Epithelial cell of esophagus (primary cell): ENCODE results near the gene ZNF329.

Source experiments
- DNase-seq: peaks from one replicate; pipeline ENCODE4 v3.0.0; 2010; ENCODE audit warnings: low read depth
- H3K4me3 ChIP-seq: 2 replicates; pipeline ENCODE4 v1.5.1; 2011; ENCODE audit warnings: mild to moderate bottlenecking, low read length, control low read depth
- TF ChIP-seq, protein P1 (sequence below): IDR thresholded peaks from 2 replicates; pipeline ENCODE4 v1.5.1; 2011; ENCODE audit warnings: low read depth, mild to moderate bottlenecking, low read length, control low read depth, inconsistent platforms; ENCODE audit not compliant: insufficient read depth; ENCODE audit errors: missing control alignments

The ZNF329 gene

DNA sequence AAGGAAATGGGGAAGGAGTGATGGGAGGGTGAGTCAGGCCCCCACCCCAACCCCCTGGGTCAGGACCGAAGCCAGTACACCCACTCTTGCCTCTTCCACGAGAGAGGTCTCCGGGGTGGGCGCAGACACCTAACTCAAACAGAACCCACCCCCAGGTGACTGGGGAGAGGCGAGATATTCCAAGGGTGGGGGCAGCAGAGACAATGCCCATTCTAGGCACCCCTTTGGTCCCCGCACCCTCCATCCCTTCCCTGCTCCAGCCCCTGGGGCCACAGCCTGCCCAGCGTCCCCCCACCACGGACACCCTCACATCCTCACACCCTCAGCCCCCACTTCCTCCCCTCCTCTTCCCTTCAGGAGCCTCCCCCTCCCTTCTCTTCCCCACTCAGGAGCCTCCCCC, 53.2 kb downstream of the ZNF329 start:
- DNase-seq = no peak
- peak overlapping the region; percentile 89 for H3K4me3 ChIP-seq
- TF ChIP-seq, protein P1, sequence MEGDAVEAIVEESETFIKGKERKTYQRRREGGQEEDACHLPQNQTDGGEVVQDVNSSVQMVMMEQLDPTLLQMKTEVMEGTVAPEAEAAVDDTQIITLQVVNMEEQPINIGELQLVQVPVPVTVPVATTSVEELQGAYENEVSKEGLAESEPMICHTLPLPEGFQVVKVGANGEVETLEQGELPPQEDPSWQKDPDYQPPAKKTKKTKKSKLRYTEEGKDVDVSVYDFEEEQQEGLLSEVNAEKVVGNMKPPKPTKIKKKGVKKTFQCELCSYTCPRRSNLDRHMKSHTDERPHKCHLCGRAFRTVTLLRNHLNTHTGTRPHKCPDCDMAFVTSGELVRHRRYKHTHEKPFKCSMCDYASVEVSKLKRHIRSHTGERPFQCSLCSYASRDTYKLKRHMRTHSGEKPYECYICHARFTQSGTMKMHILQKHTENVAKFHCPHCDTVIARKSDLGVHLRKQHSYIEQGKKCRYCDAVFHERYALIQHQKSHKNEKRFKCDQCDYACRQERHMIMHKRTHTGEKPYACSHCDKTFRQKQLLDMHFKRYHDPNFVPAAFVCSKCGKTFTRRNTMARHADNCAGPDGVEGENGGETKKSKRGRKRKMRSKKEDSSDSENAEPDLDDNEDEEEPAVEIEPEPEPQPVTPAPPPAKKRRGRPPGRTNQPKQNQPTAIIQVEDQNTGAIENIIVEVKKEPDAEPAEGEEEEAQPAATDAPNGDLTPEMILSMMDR = no peak

DNA sequence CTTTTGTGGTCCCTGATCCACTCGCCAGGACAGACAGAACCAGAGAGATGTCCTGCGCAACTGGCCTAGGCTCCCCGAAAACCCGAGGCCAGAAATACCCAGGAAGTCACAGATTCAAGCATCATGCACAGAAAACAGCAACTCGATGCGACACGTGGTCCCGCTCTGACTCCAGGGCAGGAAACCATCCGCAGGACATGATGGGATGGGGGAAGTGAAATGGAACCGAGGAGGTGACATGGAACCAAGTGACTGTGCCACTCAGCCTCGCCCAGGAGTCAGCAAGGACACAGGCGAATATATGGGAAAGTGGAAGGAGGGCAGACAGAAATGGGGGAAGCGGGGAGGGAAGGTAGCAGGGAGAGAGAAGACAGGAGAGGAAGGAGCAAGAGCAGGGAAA, 53.7 kb downstream of the ZNF329 start:
- DNase-seq = no peak
- H3K4me3 ChIP-seq = peak overlapping the region; percentile 89

DNA sequence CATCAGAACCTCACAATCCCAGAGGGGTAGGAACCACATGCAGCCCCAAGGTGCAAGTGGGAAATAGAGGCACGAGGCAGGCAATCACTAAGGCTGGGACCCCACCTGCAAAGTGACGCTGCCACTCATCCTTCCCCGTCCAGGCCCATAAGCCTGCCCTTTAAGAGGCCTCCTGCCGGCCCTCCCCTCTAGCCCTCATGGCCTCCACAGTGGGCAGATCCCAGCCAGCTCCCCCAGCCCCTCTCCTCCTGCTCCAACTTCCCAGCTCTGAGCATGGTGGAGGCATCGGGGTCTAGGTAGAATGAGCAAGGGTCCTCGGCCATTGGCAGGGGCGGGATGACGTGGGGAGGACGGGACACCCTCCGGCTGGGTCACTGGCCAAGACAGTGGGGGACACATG, 55.3 kb downstream of the ZNF329 start:
- no peak overlapping the region for H3K4me3 ChIP-seq
- DNase-seq = no peak
- TF ChIP-seq, protein P1 = no peak

More for the DNA sequence above, 53.7 kb downstream of the ZNF329 start:
- TF ChIP-seq, protein P1 = no peak

DNA sequence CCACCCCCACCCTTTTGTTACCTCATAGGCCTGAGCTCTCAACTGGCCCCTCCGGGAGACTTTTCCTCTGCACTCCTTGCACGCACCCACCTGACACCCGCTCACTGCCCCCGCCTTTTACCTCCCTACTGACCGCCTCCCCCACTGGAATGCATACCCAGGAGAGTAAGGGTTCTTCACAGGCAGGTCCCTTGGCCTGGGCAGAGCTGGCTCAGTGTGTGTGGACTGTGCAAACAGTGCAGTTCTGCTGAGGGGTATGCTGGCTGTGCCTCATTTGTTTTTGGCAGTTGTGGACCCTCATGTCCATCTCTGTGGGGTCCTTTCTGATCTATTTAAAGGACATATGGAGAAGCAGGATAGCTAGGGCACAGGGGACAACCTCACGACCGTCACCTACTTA, 57.5 kb downstream of the ZNF329 start:
- H3K4me3 ChIP-seq = no peak overlapping the region
- TF ChIP-seq, protein P1 = no peak
- DNase-seq = no peak

DNA sequence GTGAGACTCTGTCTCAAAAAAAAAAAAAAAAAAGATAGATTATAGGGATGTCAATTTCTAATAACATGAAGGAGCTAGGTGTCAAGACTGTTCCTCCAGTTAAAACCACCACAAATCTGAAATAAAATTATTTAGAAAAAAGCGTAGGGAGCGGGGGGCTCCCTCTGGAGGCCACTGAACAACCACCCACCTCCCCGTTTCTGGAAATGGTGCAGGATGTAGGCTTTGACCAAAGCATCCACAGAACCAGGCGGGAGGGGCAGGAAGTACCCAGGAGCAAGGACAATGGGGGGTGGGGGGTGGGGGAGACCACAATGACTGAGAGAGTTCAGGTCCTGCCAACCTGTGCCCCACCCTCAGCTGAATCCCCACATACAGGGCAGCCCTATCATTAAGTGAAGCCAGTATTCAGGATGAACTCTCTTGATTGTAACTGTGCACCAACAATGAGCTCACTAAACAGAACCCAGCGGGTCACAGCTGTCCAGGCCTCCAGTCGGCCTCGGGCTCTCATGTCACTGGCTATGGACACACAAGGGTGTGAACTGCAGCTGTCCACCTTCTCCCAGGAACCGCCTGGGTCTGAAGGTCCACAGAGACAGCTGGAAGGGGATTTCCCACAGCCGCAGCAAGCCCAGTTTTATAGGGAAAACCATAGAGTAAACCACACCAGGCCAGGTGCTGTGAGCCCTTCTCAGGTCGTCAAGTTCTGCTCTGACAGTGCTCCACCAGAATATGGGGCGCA, 59.2 kb downstream of the ZNF329 start:
- DNase-seq = no peak

DNA sequence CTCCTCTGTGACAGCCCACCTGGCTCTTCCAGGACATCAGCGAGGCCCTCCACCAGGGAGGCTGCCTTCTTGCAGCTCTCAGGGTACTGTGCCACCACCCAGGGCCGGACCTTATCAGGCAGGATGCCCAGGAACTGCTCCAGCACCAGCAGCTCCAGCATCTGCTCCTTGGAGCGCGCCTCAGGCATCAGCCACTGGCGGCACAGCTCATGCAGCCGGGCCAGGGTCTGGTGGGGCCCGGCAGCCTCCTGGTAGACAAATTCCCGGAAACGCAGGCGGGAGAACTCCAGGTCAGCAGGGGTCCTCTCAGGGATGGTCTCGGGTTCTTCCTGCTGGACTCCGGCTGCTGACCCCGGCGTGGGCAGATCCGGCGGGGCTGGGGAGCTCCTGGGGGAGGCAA, 60.7 kb downstream of the ZNF329 start:
- no peak for DNase-seq
- no peak overlapping the region for H3K4me3 ChIP-seq
- TF ChIP-seq, protein P1 = no peak

More for the DNA sequence above, 59.2 kb downstream of the ZNF329 start:
- H3K4me3 ChIP-seq = no peak overlapping the region
- TF ChIP-seq, protein P1 = no peak

DNA sequence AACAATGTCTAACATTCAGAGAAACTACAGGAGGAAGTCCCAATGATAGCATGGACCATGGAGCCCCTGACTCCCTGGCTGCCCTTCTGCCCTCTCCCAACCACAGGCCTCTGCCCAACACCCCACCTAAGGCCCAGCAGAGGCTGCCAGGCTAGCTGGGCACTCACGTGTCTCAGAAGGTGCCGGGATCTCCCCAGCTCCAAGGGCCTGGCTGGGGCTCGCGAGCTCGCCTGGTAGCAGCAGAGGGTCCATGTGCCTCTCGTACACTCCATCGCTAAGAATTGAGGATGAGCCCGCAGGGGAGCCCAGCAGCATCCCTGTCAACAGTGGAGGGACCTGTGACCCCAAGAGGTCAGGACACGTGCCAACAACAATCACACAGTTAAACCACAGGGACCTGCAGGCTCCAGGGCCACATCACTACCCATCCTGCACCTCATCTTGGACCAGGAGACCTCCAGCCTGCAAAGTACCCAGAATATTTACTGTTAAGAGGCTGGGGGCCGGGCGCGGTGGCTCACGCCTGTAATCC, 62.0 kb downstream of the ZNF329 start:
- DNase-seq = no peak
- TF ChIP-seq, protein P1 = no peak
- H3K4me3 ChIP-seq = no peak overlapping the region
